ENCODE measurements around the gene ACSS2.

GRCh38 chr20:34916774-34917354, 40.5 kb downstream of the ACSS2 start:
- TF ChIP-seq CTCF (IDR thresholded peaks at IDR 0.05; ENCODE audit: low read length): no peak
- no peak for TF ChIP-seq EZH2 (IDR thresholded peaks at IDR 0.05; ENCODE audit: borderline replicate concordance, low read length)
